GM18951 (cell line): ENCODE measurements around the gene MLLT3.

ENCODE experiments used
- POLR2A ChIP-seq: IDR thresholded peaks from 4 replicates; pipeline ENCODE4 v1.6.1; 2011; ENCODE audit warnings: mild to moderate bottlenecking; ENCODE audit not compliant: insufficient read length, insufficient read depth; ENCODE audit errors: extremely low read depth
- in situ Hi-C: fragments of 300-500 bp; cut with MboI; formaldehyde crosslinking; loops from one replicate; pipeline ENCODE4 v1.12.0; 2022; ENCODE audit warnings: low sequenced_read_pairs, mixed read lengths, inconsistent platforms; ENCODE audit not compliant: unreplicated experiment

Gene MLLT3

DNA sequence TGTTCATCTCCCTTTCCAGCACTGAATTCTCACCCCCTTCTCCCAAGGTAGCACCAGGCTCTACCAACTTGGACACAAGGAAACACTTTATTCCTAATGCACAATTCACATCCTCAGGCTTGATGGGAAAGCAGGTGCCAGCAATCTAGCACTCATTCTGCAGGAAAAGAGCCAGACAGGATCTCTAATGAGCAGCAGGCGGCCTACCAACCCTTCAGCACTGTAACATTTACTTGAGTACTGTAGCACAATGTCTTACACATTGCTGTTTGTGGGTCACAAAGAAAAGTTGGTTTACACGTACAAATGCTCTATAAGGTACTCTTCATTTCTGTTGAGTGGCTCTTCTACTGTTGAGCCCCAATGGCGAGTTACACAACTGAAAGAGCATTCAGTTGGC lies 254.4 kb downstream of the MLLT3 start:
- in situ Hi-C loops, result loop anchor here (25.0 kb wide), 1 partner anchor 744 kb away; no protein-coding TSS in a partner anchor
- no peak for TF ChIP-seq POLR2A

- no peak for TF ChIP-seq POLR2A
- in situ Hi-C loops, result loop anchor here (25.0 kb wide), 1 partner anchor 747 kb away; no protein-coding TSS in a partner anchor
Measured at GRCh38 chr9:20364959-20365358, 257.3 kb downstream of the MLLT3 start.

GRCh38 chr9:20363233-20363632 lies 259.1 kb downstream of the MLLT3 start:
- in situ Hi-C loops, result loop anchor here (25.0 kb wide), 1 partner anchor 749 kb away; no protein-coding TSS in a partner anchor
- no peak for TF ChIP-seq POLR2A

DNA sequence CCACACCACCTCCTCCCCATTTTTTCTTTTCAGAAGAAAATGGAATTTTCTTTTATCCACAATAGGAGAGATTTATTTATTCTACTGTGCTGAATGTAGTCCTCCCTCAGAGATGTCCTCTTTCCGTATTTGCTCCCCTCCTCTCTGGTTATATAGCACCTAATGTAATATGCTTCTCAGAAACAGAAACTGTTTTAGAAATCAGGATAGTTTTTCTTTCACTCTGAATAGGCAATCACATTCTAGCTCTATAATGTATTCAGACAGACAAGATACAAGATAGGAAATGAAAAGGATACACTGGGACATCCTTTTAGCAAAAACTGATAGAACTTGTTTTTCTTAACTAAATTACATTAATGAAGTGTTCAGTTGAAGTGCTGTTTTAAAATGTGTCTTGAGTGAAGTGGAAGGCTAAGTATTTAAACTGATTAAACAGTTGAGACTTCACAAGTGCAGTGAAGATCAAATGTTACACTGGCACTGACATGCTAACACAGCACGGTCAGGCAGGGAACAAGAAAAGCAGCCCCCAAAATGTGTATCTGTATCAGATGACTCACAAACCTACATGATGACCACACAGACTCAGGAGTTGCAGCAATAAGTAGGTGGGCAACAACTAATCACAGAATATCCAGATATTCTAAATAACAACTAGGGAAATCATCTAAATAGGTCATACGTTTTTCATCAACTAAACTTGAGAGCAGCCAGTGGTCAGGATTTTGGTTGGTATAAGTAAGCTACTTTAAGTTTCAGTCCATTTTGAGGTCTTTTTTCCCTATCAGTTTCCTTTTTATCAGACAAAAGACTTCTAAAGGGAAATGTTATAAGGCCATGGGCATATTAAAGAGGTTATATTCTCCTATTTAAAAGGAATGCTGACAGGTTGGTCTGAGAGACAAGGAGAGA lies 260.4 kb downstream of the MLLT3 start:
- in situ Hi-C loops, result loop anchor here (25.0 kb wide), 1 partner anchor 750 kb away; no protein-coding TSS in a partner anchor
- TF ChIP-seq POLR2A, result no peak

GRCh38 chr9:20361229-20361628 lies 261.1 kb downstream of the MLLT3 start:
- in situ Hi-C loops, result loop anchor here (25.0 kb wide), 1 partner anchor 751 kb away; no protein-coding TSS in a partner anchor
- no peak for TF ChIP-seq POLR2A

DNA sequence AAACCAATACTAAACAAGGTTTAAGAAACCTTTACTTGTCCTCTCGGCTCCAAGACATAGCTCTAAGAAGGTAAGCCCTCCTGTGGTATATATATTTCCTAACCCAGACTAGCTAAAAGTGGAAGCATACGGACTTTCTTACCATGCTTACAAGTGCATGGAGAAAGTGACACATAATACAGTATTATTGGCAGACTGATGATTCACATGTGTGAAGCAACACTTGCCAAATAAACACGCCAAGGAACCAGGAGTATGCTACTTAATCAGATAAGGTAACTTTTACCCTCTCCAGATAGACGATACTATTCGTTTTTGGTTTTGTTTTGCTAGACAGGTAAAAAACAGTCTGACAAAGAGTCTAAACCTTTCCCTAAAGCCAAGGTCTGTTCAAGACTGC lies 264.1 kb downstream of the MLLT3 start:
- no peak for TF ChIP-seq POLR2A
- in situ Hi-C loops, result loop anchor here (10.0 to 25.0 kb wide), 3 partner anchors 267 to 754 kb away; partner anchors contain the start of gene MLLT3

DNA sequence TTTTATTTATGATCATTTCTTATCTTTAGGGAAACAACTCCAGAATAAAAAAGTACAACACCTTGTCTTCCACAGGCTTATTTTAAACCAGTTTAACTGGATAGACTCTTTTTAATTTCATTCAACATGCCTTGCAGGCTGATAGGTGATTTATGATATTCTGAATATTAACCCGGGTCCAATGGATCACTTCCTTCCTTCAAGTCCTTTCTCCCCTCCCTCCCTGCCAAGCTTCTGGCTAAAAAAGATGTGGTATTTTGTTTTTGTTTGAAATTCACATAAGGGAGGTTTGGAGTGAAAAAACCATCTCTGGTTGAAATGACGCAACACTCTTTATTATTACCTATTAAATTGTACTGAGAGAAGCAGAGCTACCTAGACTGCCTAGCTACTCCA lies 265.3 kb downstream of the MLLT3 start:
- in situ Hi-C loops, result loop anchor here (10.0 to 25.0 kb wide), 3 partner anchors 268 to 755 kb away; partner anchors contain the start of gene MLLT3
- TF ChIP-seq POLR2A, result no peak

- in situ Hi-C loops, result loop anchor here (10.0 to 25.0 kb wide), 3 partner anchors 268 to 756 kb away; partner anchors contain the start of gene MLLT3
- TF ChIP-seq POLR2A, result no peak
Measured at GRCh38 chr9:20356403-20357036, 265.8 kb downstream of the MLLT3 start.

GRCh38 chr9:20355022-20355421 lies 267.3 kb downstream of the MLLT3 start:
- in situ Hi-C loops, result loop anchor here (10.0 to 25.0 kb wide), 3 partner anchors 270 to 757 kb away; partner anchors contain the start of gene MLLT3
- no peak for TF ChIP-seq POLR2A

DNA sequence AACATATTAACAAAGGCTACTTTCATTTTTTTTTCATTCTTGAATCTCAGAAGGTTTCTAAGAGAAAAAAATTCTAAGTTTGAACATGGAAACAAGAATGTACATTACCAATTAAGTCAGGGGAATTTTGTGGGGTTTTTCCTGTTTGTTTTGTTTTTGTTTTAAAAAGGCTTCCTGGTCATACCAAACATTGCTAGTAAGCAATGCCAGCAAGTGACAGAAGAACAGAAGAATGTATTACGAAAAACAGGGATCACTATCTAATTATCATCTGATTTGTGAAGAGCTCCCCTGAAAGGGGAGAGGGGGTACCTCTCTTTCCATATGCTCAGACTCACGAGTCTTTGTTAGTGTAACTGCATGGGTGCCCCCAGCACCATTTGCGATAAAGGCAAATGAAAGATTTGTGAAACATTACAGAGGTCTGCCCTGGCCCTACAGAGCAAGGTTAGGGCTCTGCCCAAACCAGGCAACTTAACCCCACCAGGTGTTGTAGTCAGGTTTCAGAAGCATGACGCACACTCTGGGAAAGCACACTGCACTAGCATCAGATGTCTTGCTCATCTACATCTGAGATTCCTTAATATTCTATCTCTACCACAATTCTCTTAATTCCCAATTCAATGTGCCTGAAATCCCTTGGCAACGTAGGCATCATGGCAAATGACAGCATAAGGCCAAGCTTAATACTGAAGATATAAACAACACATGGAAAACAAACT lies 268.2 kb downstream of the MLLT3 start:
- TF ChIP-seq POLR2A, result no peak
- in situ Hi-C loops, result loop anchor here (10.0 to 25.0 kb wide), 3 partner anchors 271 to 758 kb away; partner anchors contain the start of gene MLLT3

GRCh38 chr9:20353524-20353923 lies 268.8 kb downstream of the MLLT3 start:
- TF ChIP-seq POLR2A, result no peak
- in situ Hi-C loops, result loop anchor here (10.0 to 25.0 kb wide), 3 partner anchors 271 to 759 kb away; partner anchors contain the start of gene MLLT3

DNA sequence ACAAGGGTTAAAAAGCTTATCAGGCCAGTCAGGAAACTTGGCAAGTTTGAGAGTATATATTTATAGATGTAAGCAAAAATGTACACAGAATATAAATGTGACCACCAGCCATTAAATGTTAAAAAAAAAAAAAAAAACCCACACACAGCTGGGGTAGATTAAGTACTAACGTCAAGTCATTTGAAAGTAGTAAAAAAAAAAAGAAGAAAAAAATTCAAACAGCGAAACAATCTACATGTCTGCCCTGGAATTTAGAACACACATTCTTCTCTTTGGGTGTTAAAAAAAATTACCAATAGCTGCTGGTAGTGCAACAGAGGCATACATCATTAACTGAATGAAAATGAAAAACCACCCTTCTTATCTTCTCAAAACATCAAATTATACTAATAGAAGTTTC lies 269.7 kb downstream of the MLLT3 start:
- TF ChIP-seq POLR2A, result no peak
- in situ Hi-C loops, result loop anchor here (10.0 to 25.0 kb wide), 3 partner anchors 272 to 760 kb away; partner anchors contain the start of gene MLLT3
